ENCODE results near the gene IGLL5.

DNA sequence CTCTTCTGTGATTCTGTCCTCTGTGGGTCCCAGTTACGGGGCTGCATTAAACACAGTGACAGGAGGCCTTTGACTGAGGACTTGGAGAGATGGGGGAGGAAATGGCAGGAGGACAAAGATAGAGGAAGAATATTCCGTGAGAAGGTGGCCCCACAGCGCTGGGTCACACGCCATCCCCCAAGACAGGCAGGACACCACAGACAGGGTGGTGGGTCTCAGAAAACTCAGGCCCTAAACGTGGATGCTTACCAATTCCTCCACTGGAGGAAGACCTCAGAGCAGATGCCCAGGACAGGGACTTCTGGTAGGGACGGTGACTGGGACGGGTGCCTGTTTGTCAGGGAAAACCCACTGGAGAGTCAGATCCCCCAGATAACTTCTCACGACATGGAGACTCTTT lies 34.0 kb downstream of the IGLL5 start:
- TF ChIP-seq, protein P1, sequence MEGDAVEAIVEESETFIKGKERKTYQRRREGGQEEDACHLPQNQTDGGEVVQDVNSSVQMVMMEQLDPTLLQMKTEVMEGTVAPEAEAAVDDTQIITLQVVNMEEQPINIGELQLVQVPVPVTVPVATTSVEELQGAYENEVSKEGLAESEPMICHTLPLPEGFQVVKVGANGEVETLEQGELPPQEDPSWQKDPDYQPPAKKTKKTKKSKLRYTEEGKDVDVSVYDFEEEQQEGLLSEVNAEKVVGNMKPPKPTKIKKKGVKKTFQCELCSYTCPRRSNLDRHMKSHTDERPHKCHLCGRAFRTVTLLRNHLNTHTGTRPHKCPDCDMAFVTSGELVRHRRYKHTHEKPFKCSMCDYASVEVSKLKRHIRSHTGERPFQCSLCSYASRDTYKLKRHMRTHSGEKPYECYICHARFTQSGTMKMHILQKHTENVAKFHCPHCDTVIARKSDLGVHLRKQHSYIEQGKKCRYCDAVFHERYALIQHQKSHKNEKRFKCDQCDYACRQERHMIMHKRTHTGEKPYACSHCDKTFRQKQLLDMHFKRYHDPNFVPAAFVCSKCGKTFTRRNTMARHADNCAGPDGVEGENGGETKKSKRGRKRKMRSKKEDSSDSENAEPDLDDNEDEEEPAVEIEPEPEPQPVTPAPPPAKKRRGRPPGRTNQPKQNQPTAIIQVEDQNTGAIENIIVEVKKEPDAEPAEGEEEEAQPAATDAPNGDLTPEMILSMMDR (conservative IDR thresholded peaks at IDR 0.05; ENCODE audit: low read depth, low read length) = no peak
- no peak for TF ChIP-seq EZH2 (IDR thresholded peaks at IDR 0.05; ENCODE audit: low read length, unreplicated experiment)
- TF ChIP-seq EZH2phosphoT487 (IDR thresholded peaks at IDR 0.05; ENCODE audit: borderline replicate concordance, low read length) = no peak

Measured in PC-3 (cell line).